ENCODE measurements around the gene SOX6.
A peak's percentile ranks its signal among the peaks of the same experiment; 100 is the strongest.

The SOX6 gene

GRCh38 chr11:16136792-16137390 is 219.5 kb downstream of the SOX6 start:
- DNase-seq, result no peak

GRCh38 chr11:16133867-16134266 is 222.5 kb downstream of the SOX6 start:
- DNase-seq, result no peak

DNA sequence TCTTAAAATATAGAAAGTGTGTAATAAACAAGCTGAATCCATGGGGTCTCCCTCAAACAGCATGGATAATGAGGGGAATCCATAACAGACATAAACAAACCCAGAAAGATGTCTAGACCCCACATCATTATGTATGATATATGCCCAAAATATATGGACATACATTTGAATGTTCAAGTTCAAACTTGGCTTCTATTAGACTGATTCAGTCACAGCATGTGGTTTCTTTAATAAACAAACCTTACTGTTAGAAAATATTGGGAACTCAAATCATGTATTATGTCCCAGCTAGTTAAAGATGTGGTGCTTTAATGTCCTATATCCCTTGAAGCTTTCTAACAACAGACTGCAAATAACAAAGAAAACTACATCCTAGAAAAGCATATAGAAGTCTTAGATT is 228.6 kb downstream of the SOX6 start:
- no peak for DNase-seq

DNA sequence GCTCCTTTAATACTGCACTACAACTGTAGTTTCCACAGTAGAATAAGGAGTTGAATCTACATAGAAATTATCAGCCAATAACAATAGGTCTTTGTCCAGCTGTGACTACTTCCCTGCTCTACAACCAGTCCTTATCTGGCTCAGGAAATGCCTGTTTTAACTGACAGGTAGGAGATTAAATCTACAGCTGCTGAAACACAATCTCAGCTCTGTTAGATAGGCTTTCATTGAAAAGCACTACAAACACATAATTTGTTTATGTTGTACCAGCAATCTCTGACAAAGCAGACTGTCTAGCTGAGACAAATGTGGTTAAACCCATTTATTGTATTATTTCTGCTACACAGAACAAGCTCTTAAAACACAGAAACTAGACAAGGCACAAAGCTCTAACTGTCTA is 230.0 kb downstream of the SOX6 start:
- DNase-seq, result no peak

DNA sequence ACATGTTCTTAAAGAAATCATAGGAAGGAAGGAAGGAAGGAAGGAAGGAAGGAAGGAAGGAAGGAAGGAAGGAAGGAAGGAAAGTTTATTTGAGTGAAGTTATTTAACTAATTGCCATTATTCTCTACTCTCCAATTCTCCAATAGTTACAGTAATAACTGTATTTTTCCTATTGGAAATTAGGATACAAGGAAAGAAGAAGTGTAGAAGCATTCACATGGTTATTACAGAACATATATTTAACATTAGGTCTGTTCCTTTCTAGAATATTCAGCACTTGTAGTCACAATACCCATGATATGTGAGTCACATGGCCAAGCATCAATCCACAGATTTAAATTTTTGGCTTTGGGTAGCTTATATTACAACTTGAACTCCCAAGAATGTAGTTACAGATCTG is 230.6 kb downstream of the SOX6 start:
- DNase-seq, result no peak

GRCh38 chr11:16124390-16124789 is 232.0 kb downstream of the SOX6 start:
- DNase-seq, result no peak

- DNase-seq, result no peak
Measured at GRCh38 chr11:16121853-16122252, 234.5 kb downstream of the SOX6 start.

- no peak for DNase-seq
Measured at GRCh38 chr11:16120008-16120407, 236.3 kb downstream of the SOX6 start.

DNA sequence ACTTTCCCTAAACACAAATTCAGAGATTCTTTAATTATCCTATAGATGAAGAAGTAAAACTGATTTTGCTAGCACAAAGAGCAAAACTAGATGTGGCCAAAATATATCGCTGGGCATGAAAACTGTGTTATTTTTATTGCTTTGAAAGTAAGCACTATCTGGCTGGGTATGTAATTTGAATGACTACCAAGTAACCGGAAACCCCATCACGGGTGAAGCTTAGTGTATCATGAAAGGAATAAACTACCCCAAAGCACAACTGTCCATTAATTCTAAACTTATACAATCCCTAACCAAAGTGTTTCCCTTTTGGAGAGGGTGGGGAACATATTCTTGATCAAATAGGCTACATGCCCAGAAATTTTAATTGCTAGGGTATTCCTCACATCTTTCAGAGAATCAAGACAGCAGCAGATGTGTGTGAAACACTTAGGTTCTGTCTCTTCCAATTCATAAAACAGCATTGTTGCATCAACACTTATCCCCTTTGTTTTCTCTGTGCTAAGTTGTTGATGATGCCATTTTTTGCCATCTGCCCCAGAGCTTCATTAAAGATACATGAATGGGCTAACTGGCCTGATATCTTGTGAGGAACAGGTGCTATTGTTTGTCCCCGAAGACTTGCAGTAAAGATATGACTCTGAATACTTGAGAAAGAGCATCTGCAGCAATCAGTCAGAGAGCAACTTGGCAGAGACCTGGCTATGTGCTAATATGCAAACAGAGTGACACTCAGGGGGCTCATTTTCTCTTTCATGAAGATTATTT is 238.2 kb downstream of the SOX6 start:
- peak; percentile 78 for DNase-seq

- no peak for DNase-seq
Measured at GRCh38 chr11:16114978-16115871, 241.1 kb downstream of the SOX6 start.

- DNase-seq, result no peak
Measured at GRCh38 chr11:16114431-16114830, 241.9 kb downstream of the SOX6 start.

- DNase-seq, result no peak
Measured at GRCh38 chr11:16111690-16112089, 244.7 kb downstream of the SOX6 start.

DNA sequence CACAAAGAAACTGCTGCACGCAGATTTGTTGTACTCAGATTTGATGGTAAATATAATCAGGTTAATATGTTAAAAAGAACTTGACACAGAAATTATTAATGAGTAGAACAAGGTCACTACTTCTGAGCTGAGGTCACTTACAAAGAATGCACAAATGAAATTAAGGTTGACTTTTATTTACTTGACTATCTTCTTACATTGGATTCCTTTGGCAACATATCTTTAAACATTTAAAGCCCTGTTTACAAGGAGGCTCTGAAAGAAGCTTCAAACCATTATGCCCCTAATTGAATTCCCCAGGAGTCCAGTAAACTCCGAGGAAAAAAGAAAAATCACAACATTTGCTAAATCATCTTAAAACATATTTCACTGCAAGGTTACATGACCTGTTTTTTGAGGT is 245.5 kb downstream of the SOX6 start:
- DNase-seq, result no peak

DNA sequence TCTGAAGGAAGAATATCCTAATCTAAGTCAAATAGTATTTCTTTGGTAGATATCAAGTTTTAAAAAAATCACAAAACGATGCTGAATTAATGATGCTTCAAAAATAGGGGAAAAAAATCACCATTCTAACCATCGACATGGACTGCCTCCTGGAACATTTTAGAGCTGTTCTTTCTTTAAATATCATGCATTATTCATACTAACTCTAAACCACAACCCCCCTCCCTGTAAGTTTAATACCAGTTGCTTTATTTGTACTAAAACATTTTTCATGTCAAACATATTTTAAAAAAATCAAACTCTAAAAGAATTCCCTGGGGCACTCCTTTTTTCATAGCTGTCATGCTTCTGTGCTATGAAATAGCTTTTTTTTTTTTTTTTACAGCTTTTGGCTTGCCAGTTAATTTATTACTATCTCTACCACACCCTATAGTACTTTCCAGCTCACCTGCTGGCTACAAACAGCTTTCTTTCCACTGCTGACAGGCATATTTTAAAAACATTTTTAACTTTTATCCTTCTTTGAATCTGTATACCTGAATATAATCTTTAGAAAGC is 256.9 kb downstream of the SOX6 start:
- DNase-seq, result no peak

DNA sequence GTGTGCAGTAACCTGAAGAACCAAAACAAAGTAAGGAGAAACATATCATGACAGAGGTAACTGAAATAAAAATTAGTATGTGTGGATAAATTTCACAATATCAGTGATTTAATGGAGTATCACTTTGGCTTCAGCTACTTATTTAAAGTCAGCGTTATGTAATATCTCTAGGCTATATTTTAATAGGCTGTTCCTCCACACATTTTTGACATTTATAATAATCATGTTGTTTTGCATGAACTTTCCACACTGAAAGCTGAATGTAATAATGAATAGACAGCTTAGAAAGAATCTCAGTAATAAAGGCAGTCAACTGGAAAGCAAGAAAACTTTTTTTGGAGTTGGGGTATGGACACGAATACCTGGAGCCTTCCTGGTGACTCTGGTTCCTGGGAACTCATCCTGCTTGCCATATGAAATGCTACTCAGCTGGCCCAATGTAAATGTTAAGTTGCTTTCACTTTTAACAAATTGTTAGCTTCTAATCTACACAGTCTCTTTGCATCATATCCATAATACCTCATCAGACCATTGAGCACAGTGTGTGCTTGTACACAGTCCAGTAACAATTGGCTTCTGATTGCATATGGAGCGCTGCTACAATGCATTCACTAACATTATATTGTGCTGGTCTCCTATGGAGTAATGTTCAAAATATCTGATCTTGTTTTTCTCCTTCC is 257.7 kb downstream of the SOX6 start:
- no peak for DNase-seq

- no peak for DNase-seq
Measured at GRCh38 chr11:16097543-16097942, 258.8 kb downstream of the SOX6 start.

- no peak for DNase-seq
Measured at GRCh38 chr11:16096336-16096735, 260.0 kb downstream of the SOX6 start.

- no peak for DNase-seq
Measured at GRCh38 chr11:16095756-16096155, 260.6 kb downstream of the SOX6 start.

DNA sequence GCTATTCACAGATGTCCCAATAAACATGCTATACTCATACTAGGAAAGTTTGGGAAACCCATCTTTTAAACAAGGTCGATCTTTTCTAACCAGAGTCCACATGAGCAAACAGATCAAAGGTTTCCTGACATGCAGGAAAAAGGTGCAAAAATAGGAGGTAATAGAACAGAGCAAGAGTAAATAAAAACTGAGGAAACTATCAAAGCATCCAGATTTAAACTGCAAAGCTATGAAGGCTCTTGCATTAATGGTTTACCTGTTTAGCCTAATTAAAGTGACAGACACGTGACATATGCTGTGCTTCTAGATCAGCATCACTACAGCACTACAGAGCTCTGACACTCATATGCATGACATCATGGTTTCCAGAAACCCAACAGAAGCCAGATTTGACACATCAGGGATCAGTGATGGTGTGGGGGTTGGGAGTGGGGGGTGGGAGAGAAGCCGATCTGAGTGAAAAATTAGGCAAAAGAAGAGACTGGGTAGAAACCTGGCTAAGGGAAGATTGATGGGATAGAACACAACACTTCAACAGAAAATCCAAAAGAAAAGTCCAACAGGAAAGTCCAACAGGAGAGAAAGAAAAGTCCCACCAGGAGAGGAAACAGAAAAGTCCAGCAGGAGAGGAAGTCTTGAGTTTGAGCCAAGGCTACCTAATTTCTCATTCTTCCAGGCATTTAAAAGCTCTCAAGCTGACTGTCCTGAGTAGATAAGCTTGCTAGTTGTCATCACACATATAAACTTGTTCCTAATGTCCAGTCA is 262.3 kb downstream of the SOX6 start:
- no peak for DNase-seq

- DNase-seq, result no peak
Measured at GRCh38 chr11:16091862-16092261, 264.5 kb downstream of the SOX6 start.

DNA sequence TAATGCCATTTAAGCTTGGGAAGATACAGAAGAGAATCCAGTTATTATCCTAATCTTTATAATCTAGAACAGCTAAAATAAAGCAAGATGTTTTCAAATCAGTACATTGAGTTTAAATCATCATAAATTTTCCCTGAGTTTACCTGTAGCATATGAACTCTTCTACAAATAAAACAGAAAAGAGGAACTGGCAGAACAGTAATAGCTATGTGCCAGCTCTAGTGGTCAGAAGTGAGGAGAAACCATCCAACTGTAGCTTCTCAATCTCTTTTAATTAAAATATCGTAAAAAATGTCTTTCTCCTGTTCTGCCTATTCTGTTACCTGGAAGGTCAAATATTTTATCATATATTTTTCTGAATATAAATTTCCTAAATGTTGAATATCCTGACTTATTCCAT is 266.9 kb downstream of the SOX6 start:
- DNase-seq, result no peak

DNA sequence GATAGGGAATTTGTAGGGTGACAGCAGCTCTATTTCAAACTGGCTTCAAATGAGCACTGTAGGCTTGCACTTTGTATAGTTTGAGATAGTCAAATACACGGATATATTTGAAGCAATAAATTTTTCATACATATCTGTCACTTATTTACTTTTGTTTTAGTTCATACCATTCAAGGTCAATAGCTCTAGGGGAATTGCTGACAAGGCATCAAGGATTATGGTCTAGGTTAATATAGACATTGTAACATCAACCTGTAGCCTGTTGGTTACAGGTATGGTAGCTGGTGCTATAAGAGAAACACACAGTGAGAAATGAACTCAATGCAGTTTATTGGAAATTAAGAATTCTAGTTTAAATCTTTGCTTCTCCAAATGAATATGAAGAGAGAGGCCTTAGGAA is 267.6 kb downstream of the SOX6 start:
- DNase-seq, result no peak

Measured in NCI-H524 treated with DMSO at 0.1 percent for 48 hours (cell line).